IMR-90 (cell line): ENCODE results near the gene HAVCR2.

ENCODE experiments used
- CEBPB ChIP-seq: IDR thresholded peaks from 2 replicates; pipeline ENCODE4 v1.6.1; 2012; ENCODE audit warnings: low read depth, low read length, improper control_type of control experiment
- MAFK ChIP-seq: IDR thresholded peaks from 2 replicates; pipeline ENCODE4 v1.6.1; 2012; ENCODE audit warnings: low read depth, low read length, improper control_type of control experiment
- MXI1 ChIP-seq: IDR thresholded peaks from 2 replicates; pipeline ENCODE4 v1.6.1; 2012; ENCODE audit warnings: low read depth, mild to moderate bottlenecking, low read length, moderate library complexity, borderline replicate concordance
- NFE2L2 ChIP-seq: fragments of 150-350 bp; IDR thresholded peaks from 2 replicates; pipeline ENCODE4 v1.6.1; 2016; ENCODE audit warnings: low read depth, mild to moderate bottlenecking, low read length
- POLR2A ChIP-seq: IDR thresholded peaks from 2 replicates; pipeline ENCODE4 v1.6.1; 2012; ENCODE audit warnings: mild to moderate bottlenecking, low read depth, low read length
- RAD21 ChIP-seq: IDR thresholded peaks from 2 replicates; pipeline ENCODE4 v1.6.1; 2012; ENCODE audit warnings: low read length, improper control_type of control experiment
- RFX5 ChIP-seq: IDR thresholded peaks from 2 replicates; pipeline ENCODE4 v1.8.0; 2012; ENCODE audit warnings: low read depth, mild to moderate bottlenecking, low read length, moderate library complexity
- SMC3 ChIP-seq: fragments of 150-350 bp; IDR thresholded peaks from 2 replicates; pipeline ENCODE4 v1.6.1; 2016; ENCODE audit warnings: low read depth, mild to moderate bottlenecking, antibody characterized with exemption, low read length, moderate library complexity
- TF ChIP-seq, protein P1 (sequence below): conservative IDR thresholded peaks from 2 replicates; pipeline ENCODE4 v1.5.1; 2012; ENCODE audit warnings: mild to moderate bottlenecking, low read depth, low read length, improper control_type of control experiment
- TF ChIP-seq, protein P2 (sequence below): fragments of 150-350 bp; IDR thresholded peaks from 2 replicates; pipeline ENCODE4 v1.6.1; 2016; ENCODE audit warnings: low read depth, mild to moderate bottlenecking, low read length, moderate library complexity, borderline replicate concordance
- TF ChIP-seq, protein P3 (sequence below): fragments of 150-350 bp; IDR thresholded peaks from 2 replicates; pipeline ENCODE4 v1.6.1; 2017; ENCODE audit warnings: mild to moderate bottlenecking, antibody characterized with exemption, low read length, low read depth

DNA sequence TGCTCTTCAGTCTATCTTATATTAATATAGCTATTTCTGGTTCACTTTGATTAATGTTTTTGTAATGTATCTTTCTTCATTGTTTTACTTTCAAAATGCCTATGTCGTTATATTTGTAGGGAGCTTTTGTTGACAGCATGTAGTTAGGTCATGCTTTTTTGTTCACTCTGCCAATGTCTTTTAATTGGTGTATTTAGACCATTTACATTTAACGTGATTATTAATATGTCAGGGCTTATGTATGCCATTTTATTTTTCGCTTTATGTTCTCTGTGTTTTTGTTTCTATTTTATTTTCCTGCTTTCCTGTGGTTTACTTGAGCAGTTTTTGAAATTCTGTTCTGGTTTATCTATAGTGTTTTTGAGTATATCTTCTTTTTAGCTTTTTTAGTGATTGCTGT, 46.5 kb upstream of the HAVCR2 start:
- TF ChIP-seq, protein P1, sequence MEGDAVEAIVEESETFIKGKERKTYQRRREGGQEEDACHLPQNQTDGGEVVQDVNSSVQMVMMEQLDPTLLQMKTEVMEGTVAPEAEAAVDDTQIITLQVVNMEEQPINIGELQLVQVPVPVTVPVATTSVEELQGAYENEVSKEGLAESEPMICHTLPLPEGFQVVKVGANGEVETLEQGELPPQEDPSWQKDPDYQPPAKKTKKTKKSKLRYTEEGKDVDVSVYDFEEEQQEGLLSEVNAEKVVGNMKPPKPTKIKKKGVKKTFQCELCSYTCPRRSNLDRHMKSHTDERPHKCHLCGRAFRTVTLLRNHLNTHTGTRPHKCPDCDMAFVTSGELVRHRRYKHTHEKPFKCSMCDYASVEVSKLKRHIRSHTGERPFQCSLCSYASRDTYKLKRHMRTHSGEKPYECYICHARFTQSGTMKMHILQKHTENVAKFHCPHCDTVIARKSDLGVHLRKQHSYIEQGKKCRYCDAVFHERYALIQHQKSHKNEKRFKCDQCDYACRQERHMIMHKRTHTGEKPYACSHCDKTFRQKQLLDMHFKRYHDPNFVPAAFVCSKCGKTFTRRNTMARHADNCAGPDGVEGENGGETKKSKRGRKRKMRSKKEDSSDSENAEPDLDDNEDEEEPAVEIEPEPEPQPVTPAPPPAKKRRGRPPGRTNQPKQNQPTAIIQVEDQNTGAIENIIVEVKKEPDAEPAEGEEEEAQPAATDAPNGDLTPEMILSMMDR: no peak
- no peak for TF ChIP-seq NFE2L2
- TF ChIP-seq CEBPB: no peak
- no peak for TF ChIP-seq RFX5
- TF ChIP-seq, protein P2, sequence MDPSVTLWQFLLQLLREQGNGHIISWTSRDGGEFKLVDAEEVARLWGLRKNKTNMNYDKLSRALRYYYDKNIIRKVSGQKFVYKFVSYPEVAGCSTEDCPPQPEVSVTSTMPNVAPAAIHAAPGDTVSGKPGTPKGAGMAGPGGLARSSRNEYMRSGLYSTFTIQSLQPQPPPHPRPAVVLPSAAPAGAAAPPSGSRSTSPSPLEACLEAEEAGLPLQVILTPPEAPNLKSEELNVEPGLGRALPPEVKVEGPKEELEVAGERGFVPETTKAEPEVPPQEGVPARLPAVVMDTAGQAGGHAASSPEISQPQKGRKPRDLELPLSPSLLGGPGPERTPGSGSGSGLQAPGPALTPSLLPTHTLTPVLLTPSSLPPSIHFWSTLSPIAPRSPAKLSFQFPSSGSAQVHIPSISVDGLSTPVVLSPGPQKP: no peak
- TF ChIP-seq POLR2A: no peak
- no peak for TF ChIP-seq SMC3
- TF ChIP-seq, protein P3, sequence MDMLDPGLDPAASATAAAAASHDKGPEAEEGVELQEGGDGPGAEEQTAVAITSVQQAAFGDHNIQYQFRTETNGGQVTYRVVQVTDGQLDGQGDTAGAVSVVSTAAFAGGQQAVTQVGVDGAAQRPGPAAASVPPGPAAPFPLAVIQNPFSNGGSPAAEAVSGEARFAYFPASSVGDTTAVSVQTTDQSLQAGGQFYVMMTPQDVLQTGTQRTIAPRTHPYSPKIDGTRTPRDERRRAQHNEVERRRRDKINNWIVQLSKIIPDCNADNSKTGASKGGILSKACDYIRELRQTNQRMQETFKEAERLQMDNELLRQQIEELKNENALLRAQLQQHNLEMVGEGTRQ: no peak
- no peak for TF ChIP-seq RAD21
- no peak for TF ChIP-seq MAFK
- no peak for TF ChIP-seq MXI1
